Measurements from ENCODE around the gene UBAC2.
A peak's percentile ranks its signal among the peaks of the same experiment; 100 is the strongest.

The UBAC2 gene

GRCh38 chr13:99340638-99341037 is 140.0 kb downstream of the UBAC2 start:
- DNase-seq (ENCODE audit: low spot score), result no peak

DNA sequence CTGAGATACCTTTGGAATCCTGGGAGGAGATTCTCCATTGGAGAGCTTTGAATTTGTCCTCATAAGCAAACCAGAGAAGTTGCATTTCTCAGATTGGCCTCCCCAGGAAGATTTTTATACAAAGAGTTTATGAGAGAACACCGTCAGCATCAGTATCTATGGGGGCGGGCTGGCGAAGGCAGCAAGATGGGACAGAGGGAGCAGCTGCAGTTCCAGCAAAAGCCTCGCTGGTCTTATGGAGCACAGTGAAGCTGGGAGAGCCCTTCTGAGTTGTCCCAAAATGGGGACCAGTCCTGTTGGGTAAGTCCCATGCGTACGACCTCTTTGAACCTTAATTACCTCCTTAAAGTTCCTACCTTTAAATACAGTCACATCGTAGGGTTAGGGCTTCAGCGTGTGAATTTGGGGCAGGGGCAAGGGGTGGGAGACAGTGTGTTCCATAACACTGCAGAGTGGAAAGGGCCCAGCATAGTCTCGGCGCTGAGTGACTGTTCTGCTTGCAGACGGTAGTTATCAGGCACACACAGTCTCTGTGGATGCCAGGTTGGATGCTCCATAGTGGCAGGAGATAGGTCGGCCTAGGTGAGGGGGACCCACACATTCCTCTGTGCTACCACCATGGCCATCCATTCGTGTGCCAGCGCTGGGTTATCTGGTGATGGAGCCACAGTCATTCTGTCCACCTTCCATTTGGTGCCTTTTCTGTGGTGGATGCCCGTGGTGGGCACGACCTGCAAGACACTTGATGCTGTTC is 141.5 kb downstream of the UBAC2 start:
- DNase-seq (ENCODE audit: low spot score), result no peak

GRCh38 chr13:99342723-99343315 is 142.2 kb downstream of the UBAC2 start:
- no peak for DNase-seq (ENCODE audit: low spot score)

DNA sequence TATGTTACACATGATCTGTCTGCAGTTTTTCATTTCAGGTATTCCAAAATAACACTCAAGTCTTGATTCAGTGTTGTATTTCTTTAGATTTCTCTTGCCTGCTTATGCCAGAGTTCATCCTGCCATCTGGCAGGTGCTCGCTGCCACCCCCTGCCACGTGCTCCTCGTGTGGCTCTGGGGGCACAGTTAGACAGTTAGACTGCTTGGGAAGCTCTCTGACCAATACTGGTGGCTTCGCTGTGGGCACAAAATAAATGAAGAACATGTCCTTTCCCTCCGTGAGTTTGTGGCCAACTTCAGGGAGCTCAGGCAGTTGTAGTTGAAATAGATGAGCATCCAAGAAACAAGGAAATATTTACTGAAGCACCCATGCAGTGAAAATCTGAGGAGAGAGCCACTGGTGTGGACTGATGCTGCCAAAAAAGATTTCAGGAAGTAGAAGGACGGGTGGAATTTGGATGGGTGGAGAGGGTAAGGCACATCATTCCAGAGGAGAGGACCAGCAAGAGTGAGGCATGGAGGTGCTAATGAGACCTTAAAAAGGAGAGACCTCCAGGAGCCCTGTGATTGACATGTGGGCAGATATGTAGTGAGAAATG is 144.1 kb downstream of the UBAC2 start:
- DNase-seq (ENCODE audit: low spot score), result no peak

- DNase-seq (ENCODE audit: low spot score), result no peak
Observed at GRCh38 chr13:99345345-99345744, 144.7 kb downstream of the UBAC2 start.

GRCh38 chr13:99346335-99347042 is 145.8 kb downstream of the UBAC2 start:
- no peak for DNase-seq (ENCODE audit: low spot score)

- no peak for DNase-seq (ENCODE audit: low spot score)
Observed at GRCh38 chr13:99347335-99347878, 146.8 kb downstream of the UBAC2 start.

- peak; percentile 42 for DNase-seq (ENCODE audit: low spot score)
Observed at GRCh38 chr13:99347911-99348451, 147.3 kb downstream of the UBAC2 start.

GRCh38 chr13:99350191-99350590 is 149.5 kb downstream of the UBAC2 start:
- DNase-seq (ENCODE audit: low spot score), result no peak

GRCh38 chr13:99351772-99352171 is 151.1 kb downstream of the UBAC2 start:
- DNase-seq (ENCODE audit: low spot score), result no peak

DNA sequence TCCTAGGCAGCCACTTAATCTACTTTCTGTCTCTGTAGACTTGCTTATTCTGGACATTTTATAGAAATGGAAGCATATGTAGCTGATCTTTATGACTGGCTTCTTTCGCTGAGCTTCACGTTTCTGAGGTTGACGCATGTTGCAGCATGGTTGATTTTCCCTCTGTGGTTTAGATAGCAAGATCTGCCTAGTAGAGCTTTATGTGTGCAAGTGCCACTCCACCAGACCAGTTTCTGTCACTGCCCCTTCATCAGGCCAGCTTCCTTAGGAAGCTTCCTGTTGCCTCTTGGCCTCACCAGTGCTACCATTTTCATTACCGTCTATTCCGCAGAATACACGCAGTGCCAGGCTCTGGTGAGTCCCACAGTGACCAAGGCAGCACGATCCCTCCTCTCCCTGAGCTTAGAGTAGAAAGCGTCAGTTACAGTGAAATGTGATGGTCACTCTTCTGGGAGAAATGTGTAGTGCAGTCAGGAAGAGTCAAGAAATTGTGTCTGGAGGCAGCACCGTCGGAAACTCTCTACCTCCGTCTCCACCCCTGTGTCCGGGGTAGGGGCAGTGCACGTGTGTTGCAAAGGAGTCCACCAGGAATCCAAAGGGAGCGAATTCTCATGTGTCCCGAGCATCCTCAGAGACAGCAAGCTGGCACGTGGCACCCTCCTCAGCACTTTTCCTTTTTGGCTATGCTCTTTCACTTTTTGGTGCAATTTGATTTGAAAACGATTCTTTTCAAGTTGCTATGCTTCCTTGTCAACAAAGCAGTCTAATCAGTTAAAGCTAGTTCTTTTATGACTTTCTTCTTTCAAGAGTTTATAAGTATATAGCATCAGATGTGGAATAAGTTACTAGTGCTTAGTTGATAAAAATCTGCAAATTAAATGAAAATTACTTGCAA is 151.9 kb downstream of the UBAC2 start:
- no peak for DNase-seq (ENCODE audit: low spot score)

DNA sequence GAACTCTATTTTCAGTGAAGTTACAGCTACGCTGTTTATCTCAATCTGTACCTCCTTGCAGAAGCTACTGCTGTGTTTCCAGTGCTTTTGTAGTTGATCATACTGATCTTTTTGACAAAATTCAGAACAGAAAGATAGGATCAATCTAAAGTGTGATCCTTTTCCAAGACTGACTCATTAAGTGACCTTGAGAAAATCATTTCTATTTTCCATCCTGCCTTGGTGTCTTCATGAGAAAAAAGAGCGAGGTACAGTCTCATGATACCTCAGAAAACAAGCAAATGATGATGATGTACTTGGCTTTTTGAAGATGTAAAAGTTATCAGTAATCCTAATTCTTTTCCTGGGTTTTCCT is 152.6 kb downstream of the UBAC2 start:
- no peak for DNase-seq (ENCODE audit: low spot score)

GRCh38 chr13:99353836-99354235 is 153.2 kb downstream of the UBAC2 start:
- DNase-seq (ENCODE audit: low spot score), result no peak

DNA sequence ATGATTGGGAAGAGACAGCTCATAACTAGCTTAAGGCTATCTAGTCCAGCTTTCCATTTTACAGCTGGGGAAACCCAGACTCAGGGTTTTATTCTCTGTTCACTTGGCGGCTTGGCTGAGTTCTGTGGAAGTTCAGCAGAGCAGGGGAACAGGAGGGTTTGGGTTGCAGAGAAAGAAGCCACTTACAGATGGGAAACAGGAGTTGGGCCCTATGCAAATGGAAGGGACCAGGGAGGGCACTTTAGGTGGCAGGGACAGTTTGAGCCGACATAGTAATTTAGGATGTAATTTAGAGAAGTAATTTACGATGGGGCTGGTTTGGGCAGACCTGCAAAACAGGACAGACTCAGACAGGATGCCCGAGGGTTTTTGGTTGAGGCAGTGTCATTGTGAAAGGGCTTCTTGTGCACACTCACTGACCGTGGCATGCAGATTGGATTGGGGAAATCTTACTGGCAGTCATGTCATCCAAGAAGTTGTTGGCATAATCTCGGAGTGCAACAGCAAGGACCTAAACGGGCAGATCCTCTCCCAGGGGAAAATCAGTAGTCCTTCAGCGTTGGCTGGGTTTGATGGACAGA is 153.8 kb downstream of the UBAC2 start:
- DNase-seq (ENCODE audit: low spot score), result no peak

- DNase-seq (ENCODE audit: low spot score), result no peak
Observed at GRCh38 chr13:99355267-99356011, 154.8 kb downstream of the UBAC2 start.

- no peak for DNase-seq (ENCODE audit: low spot score)
Observed at GRCh38 chr13:99356012-99356261, 155.3 kb downstream of the UBAC2 start.

- DNase-seq (ENCODE audit: low spot score), result peak; percentile 57
Observed at GRCh38 chr13:99356262-99357091, 155.8 kb downstream of the UBAC2 start.

- DNase-seq (ENCODE audit: low spot score), result no peak
Observed at GRCh38 chr13:99357131-99357596, 156.5 kb downstream of the UBAC2 start.

DNA sequence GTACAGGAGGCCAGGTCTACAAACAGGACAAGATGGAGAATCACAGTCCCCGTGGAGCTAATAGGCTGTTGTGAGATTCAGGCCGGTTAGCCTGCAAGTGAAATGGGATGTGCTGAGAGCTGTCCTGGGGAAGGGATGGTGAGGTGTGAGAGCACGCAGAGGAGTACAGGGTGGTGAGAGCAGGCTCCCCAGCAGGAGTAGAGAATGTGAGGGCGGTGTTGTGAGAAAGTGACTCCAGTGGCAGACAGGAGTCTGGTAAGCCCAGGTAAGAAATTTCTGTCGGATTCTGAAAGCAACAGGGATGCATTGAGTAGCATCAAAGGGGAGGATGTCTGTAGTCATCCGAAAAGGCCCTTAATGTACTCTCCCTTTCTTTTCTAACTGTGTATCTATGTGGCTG is 157.3 kb downstream of the UBAC2 start:
- no peak for DNase-seq (ENCODE audit: low spot score)
